SK-N-SH (cell line): ENCODE measurements around the gene DRGX.

Experiments used
- ELF1 ChIP-seq: IDR thresholded peaks from 2 replicates; pipeline ENCODE4 v1.4.0; 2012
- EZH2phosphoT487 ChIP-seq: fragments of 200-600 bp; sonication (generic); IDR thresholded peaks from 2 replicates; pipeline ENCODE4 v1.6.1; 2017; ENCODE audit warnings: low read depth, mixed run types, mild to moderate bottlenecking, antibody characterized with exemption, moderate library complexity, borderline replicate concordance
- FOSL2 ChIP-seq: IDR thresholded peaks from 2 replicates; pipeline ENCODE4 v1.4.0; 2012; ENCODE audit warnings: low read depth, mild to moderate bottlenecking, moderate library complexity, borderline replicate concordance
- FOXJ3 ChIP-seq: sonication (generic); formaldehyde crosslinking; IDR thresholded peaks from 2 replicates; pipeline ENCODE4 v1.5.1; 2020; ENCODE audit warnings: mild to moderate bottlenecking, missing genetic modification reagents
- FOXM1 ChIP-seq: IDR thresholded peaks from 2 replicates; pipeline ENCODE4 v1.4.0; 2012; ENCODE audit warnings: low read depth, mild to moderate bottlenecking
- GABPA ChIP-seq: IDR thresholded peaks from 2 replicates; pipeline ENCODE4 v1.4.0; 2012; ENCODE audit warnings: low read depth, mild to moderate bottlenecking
- POLR2AphosphoS5 ChIP-seq: IDR thresholded peaks from 2 replicates; pipeline ENCODE4 v1.6.1; 2012; ENCODE audit warnings: low read depth, low read length
- RCOR1 ChIP-seq: fragments of 150-350 bp; IDR thresholded peaks from 2 replicates; pipeline ENCODE4 v1.6.1; 2017; ENCODE audit warnings: antibody characterized with exemption, low read length
- SIN3A ChIP-seq: IDR thresholded peaks from 2 replicates; pipeline ENCODE4 v1.6.1; 2012; ENCODE audit warnings: low read depth, mild to moderate bottlenecking, low read length, moderate library complexity, borderline replicate concordance
- TEAD4 ChIP-seq: IDR thresholded peaks from 2 replicates; pipeline ENCODE4 v1.4.0; 2012; ENCODE audit warnings: mild to moderate bottlenecking, borderline replicate concordance; ENCODE audit not compliant: insufficient read depth
- YY1 ChIP-seq: IDR thresholded peaks from 2 replicates; pipeline ENCODE4 v1.4.0; 2012; ENCODE audit warnings: low read depth, mild to moderate bottlenecking
- TF ChIP-seq, protein P1 (sequence below): fragments of 200-600 bp; sonication (generic); IDR thresholded peaks from 2 replicates; pipeline ENCODE4 v1.6.1; 2017; ENCODE audit warnings: antibody characterized with exemption, mild to moderate bottlenecking, moderate library complexity
- TF ChIP-seq, protein P2 (sequence below): IDR thresholded peaks from 2 replicates; pipeline ENCODE4 v1.6.1; 2012; ENCODE audit warnings: mild to moderate bottlenecking, low read depth, low read length, moderate library complexity
- TF ChIP-seq, protein P3 (sequence below): IDR thresholded peaks from 2 replicates; pipeline ENCODE4 v1.4.0; 2012; ENCODE audit warnings: low read depth

DNA sequence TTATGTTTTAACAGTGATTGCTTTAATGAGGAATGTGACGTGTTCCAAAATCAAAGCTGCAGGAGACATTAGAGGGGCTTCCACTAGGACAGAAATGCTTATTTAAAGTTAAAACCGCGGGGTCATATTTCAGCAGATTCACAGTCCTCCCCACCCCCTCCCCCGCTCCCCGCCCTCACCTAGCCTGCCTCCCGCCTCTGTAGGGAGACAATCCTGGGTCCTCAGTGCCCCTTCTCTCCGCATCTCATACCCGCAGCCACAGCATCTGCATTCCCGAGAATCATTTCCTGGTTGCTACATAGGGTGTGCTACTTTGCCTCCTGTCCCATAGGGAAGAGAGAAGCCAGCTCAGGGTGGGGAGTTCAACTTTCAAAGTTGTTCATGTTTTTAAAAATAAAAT is 3.1 kb upstream of the DRGX start:
- no peak for TF ChIP-seq GABPA
- TF ChIP-seq, protein P1, sequence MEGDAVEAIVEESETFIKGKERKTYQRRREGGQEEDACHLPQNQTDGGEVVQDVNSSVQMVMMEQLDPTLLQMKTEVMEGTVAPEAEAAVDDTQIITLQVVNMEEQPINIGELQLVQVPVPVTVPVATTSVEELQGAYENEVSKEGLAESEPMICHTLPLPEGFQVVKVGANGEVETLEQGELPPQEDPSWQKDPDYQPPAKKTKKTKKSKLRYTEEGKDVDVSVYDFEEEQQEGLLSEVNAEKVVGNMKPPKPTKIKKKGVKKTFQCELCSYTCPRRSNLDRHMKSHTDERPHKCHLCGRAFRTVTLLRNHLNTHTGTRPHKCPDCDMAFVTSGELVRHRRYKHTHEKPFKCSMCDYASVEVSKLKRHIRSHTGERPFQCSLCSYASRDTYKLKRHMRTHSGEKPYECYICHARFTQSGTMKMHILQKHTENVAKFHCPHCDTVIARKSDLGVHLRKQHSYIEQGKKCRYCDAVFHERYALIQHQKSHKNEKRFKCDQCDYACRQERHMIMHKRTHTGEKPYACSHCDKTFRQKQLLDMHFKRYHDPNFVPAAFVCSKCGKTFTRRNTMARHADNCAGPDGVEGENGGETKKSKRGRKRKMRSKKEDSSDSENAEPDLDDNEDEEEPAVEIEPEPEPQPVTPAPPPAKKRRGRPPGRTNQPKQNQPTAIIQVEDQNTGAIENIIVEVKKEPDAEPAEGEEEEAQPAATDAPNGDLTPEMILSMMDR = no peak
- no peak for TF ChIP-seq POLR2AphosphoS5
- no peak for TF ChIP-seq EZH2phosphoT487
- TF ChIP-seq SIN3A = no peak
- TF ChIP-seq, protein P2, sequence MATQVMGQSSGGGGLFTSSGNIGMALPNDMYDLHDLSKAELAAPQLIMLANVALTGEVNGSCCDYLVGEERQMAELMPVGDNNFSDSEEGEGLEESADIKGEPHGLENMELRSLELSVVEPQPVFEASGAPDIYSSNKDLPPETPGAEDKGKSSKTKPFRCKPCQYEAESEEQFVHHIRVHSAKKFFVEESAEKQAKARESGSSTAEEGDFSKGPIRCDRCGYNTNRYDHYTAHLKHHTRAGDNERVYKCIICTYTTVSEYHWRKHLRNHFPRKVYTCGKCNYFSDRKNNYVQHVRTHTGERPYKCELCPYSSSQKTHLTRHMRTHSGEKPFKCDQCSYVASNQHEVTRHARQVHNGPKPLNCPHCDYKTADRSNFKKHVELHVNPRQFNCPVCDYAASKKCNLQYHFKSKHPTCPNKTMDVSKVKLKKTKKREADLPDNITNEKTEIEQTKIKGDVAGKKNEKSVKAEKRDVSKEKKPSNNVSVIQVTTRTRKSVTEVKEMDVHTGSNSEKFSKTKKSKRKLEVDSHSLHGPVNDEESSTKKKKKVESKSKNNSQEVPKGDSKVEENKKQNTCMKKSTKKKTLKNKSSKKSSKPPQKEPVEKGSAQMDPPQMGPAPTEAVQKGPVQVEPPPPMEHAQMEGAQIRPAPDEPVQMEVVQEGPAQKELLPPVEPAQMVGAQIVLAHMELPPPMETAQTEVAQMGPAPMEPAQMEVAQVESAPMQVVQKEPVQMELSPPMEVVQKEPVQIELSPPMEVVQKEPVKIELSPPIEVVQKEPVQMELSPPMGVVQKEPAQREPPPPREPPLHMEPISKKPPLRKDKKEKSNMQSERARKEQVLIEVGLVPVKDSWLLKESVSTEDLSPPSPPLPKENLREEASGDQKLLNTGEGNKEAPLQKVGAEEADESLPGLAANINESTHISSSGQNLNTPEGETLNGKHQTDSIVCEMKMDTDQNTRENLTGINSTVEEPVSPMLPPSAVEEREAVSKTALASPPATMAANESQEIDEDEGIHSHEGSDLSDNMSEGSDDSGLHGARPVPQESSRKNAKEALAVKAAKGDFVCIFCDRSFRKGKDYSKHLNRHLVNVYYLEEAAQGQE = no peak
- TF ChIP-seq FOSL2 = no peak
- TF ChIP-seq, protein P3, sequence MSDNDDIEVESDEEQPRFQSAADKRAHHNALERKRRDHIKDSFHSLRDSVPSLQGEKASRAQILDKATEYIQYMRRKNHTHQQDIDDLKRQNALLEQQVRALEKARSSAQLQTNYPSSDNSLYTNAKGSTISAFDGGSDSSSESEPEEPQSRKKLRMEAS = no peak
- TF ChIP-seq YY1 = no peak
- TF ChIP-seq RCOR1 = no peak
- TF ChIP-seq ELF1 = no peak
- TF ChIP-seq FOXM1 = no peak
- no peak for TF ChIP-seq FOXJ3 (CRISPR knock-in tag)
- TF ChIP-seq TEAD4 = no peak
